ENCODE results near the gene NOS1AP. TPM values are rescaled to one million over a fixed set of nuclear protein-coding genes. Genes with fewer than 3 reads are reported as not detected.

NOS1AP gene
- total and polyA plus RNA-seq, 9 of the 15 experiments (the other 6 are each of a cell fraction or from before 2014, with no cell fraction given) = 0.07 to 1.5 (median 0.22) TPM

DNA sequence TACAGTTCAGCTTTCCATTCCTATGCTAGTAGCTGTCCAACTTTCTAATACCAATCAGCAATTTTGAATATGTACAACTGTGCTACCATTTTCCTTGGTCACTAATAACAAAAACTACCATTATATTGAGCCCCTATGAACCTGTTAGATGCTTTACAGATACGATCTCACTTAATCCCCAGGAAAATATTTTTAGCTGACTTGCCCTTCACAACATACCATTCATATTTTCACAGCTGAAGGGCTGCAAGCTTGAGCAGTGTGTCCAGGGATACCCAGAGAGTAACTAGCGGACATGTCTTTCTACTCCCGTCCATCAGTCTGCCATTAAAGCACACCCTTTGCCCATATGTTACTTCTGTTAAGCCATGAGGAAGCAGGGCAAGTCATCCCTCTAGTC lies 166.7 kb downstream of the NOS1AP start:
- Histone ChIP-seq H3K9me3 (replicated peaks; ENCODE audit: control insufficient read depth, insufficient read depth, low read depth, low read length) (no peaks in the 10 kb centered on the region), H3K27me3 (ENCODE audit: control insufficient read depth in 2 of 2, insufficient read depth in 2 of 2, low read length in 2 of 2) (peaks cover 3 to 10% of the 10 kb centered on the region in 2 experiments; a peak in 3 of 5 replicates), H3K27ac (ENCODE audit: extremely low read depth, low read depth, low read length) (no peak overlapping the region), H3K4me1 (replicated peaks in 1 of 2; ENCODE audit: control insufficient read depth in 2 of 2, insufficient read depth in 2 of 2, low read length in 2 of 2) (no peaks in the 10 kb centered on the region), H3K36me3 (ENCODE audit: control insufficient read depth, insufficient read depth, low read length) (no peaks in the 10 kb centered on the region), H3K4me2 (ENCODE audit: insufficient read depth, low read length) (no peak overlapping the region), H4K20me1 (replicated peaks; ENCODE audit: control insufficient read depth, insufficient read depth, low read length) (no peaks in the 10 kb centered on the region; the same call in 1 of the 2 replicates), H3K79me2 (ENCODE audit: control insufficient read depth, insufficient read depth, low read length) (no peaks in the 10 kb centered on the region), H3K9me1 (ENCODE audit: control insufficient read depth, insufficient read depth, low read length) (no peaks in the 10 kb centered on the region), H3K4me3 (no peak overlapping the region), H2AFZ (ENCODE audit: low read depth, low read length) (no peak overlapping the region), H3K9ac (ENCODE audit: insufficient read depth in 1 of 2, low read depth in 2 of 2, low read length in 2 of 2) (no peak overlapping the region)
- no peak for DNase-seq (ENCODE audit: extremely low read depth in 1 of 4, low spot score in 3 of 4)
- POLR2A ChIA-PET = no interaction called here
- CTCF ChIA-PET (ENCODE audit: low intra/inter-chr PET ratio) = no interaction called here
- no peak for ATAC-seq
- no TSS peak for BruUV-seq (replicated peaks)
- in situ Hi-C loops (cut with MboI) (no loop called here), intact Hi-C loops (cut with micrococcal nuclease) (no loop called here)
- no peak for FAIRE-seq
- TF ChIP-seq MIER1 (IDR thresholded peaks at IDR 0.05; ENCODE audit: low read depth) (no peak), PTTG1 (tag; IDR thresholded peaks at IDR 0.05; ENCODE audit: low read depth) (no peak), FOSL1 (tag; conservative IDR thresholded peaks at IDR 0.05) (no peak), KDM4B (IDR thresholded peaks at IDR 0.05; ENCODE audit: borderline replicate concordance in 2 of 2, low read depth in 1 of 2) (no peak), PURB (CRISPR knock-in tag; IDR thresholded peaks at IDR 0.05; ENCODE audit: low read depth) (no peak)
- TF ChIP-seq, protein P1, sequence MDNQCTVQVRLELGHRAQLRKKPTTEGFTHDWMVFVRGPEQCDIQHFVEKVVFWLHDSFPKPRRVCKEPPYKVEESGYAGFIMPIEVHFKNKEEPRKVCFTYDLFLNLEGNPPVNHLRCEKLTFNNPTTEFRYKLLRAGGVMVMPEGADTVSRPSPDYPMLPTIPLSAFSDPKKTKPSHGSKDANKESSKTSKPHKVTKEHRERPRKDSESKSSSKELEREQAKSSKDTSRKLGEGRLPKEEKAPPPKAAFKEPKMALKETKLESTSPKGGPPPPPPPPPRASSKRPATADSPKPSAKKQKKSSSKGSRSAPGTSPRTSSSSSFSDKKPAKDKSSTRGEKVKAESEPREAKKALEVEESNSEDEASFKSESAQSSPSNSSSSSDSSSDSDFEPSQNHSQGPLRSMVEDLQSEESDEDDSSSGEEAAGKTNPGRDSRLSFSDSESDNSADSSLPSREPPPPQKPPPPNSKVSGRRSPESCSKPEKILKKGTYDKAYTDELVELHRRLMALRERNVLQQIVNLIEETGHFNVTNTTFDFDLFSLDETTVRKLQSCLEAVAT (IDR thresholded peaks at IDR 0.05) = no peak
- WGBS (ENCODE audit: insufficient coverage, low coverage, missing lambda C conversion rate) = 2% methylated on average over 3 of the region's 3 CpGs
